Neural progenitor cell (in vitro differentiated cells): ENCODE measurements around the gene PPP6R3. TPM values are rescaled to one million over a fixed set of nuclear protein-coding genes. Genes with fewer than 3 reads are reported as not detected.
"Not testable (repeated sequence)": the region's sequence is repeated elsewhere in the genome, so short reads cannot be mapped to it uniquely, and the experiment has no call there.

ENCODE experiments used
- DNase-seq: peaks from one replicate; pipeline ENCODE4 v3.0.0-alpha.2; 2016; ENCODE audit warnings: low spot score
- H2AFZ ChIP-seq: fragments of 200-600 bp; sonication (generic); replicated peaks from 2 replicates; pipeline ENCODE4 v1.6.1; 2016; ENCODE audit warnings: antibody characterized with exemption
- H3F3A ChIP-seq: fragments of 200-600 bp; sonication (generic); 2 replicates; pipeline ENCODE4 v1.6.1; 2016; ENCODE audit warnings: antibody characterized with exemption, low read depth
- H3K27ac ChIP-seq: fragments of 200-600 bp; sonication (generic); 2 replicates; pipeline ENCODE4 v1.5.1; 2016; ENCODE audit warnings: mild to moderate bottlenecking
- H3K27me3 ChIP-seq: fragments of 200-600 bp; sonication (generic); 2 replicates; pipeline ENCODE4 v1.6.1; 2016; ENCODE audit warnings: mild to moderate bottlenecking, moderate library complexity
- H3K36me3 ChIP-seq: fragments of 200-600 bp; sonication (generic); 2 replicates; pipeline ENCODE4 v1.5.1; 2016
- H3K4me1 ChIP-seq: fragments of 200-600 bp; sonication (generic); 2 replicates; pipeline ENCODE4 v1.6.1; 2016; ENCODE audit warnings: mixed run types
- H3K4me2 ChIP-seq: fragments of 200-600 bp; sonication (generic); 2 replicates; pipeline ENCODE4 v1.6.1; 2016
- H3K4me3 ChIP-seq: fragments of 200-600 bp; sonication (generic); 2 replicates; pipeline ENCODE4 v1.5.1; 2016
- H3K79me2 ChIP-seq: fragments of 200-600 bp; sonication (generic); 2 replicates; pipeline ENCODE4 v1.6.1; 2016; ENCODE audit warnings: low read depth
- H3K9ac ChIP-seq: fragments of 200-600 bp; sonication (generic); 2 replicates; pipeline ENCODE4 v1.6.1; 2016
- H3K9me3 ChIP-seq: fragments of 200-600 bp; sonication (generic); 2 replicates; pipeline ENCODE4 v1.5.1; 2016; ENCODE audit warnings: low read depth
- H4K20me1 ChIP-seq: fragments of 200-600 bp; sonication (generic); 2 replicates; pipeline ENCODE4 v1.6.1; 2016; ENCODE audit warnings: low read depth
- H3K27ac Mint-ChIP-seq: 3 replicates; pipeline ENCODE4 v1.8.0; 2021; ENCODE audit warnings: mixed read lengths
- H3K27me3 Mint-ChIP-seq: 2 replicates; pipeline ENCODE4 v1.8.0; 2022; ENCODE audit warnings: low read depth, mild to moderate bottlenecking, inconsistent platforms, moderate library complexity, mixed read lengths; ENCODE audit not compliant: insufficient read depth
- H3K36me3 Mint-ChIP-seq: 3 replicates; pipeline ENCODE4 v1.8.0; 2021; ENCODE audit warnings: mixed read lengths
- H3K4me1 Mint-ChIP-seq: 3 replicates; pipeline ENCODE4 v1.8.0; 2021; ENCODE audit warnings: mixed read lengths
- H3K4me3 Mint-ChIP-seq: 3 replicates; pipeline ENCODE4 v1.8.0; 2021; ENCODE audit warnings: mild to moderate bottlenecking, moderate library complexity, mixed read lengths
- H3K9me3 Mint-ChIP-seq: 3 replicates; pipeline ENCODE4 v1.8.0; 2020; ENCODE audit warnings: mixed read lengths
- CTCF ChIP-seq: fragments of 200-600 bp; sonication (generic); IDR thresholded peaks from 2 replicates; pipeline ENCODE4 v1.5.1; 2017; ENCODE audit warnings: antibody characterized with exemption, mild to moderate bottlenecking
- EZH2 ChIP-seq: fragments of 200-600 bp; sonication (generic); IDR thresholded peaks from 2 replicates; pipeline ENCODE4 v1.6.1; 2017; ENCODE audit warnings: antibody characterized with exemption, mild to moderate bottlenecking, moderate library complexity
- EZH2phosphoT487 ChIP-seq: fragments of 200-600 bp; sonication (generic); IDR thresholded peaks from 2 replicates; pipeline ENCODE4 v1.6.1; 2017; ENCODE audit warnings: antibody characterized with exemption
- total RNA-seq: library from RNA; depleted of rRNA; stranded (reverse); fragments of >200 nt; gene quantifications from 2 replicates; pipeline ENCODE4 v1.2.3, GENCODE V29; 2015; ENCODE audit warnings: low replicate concordance

PPP6R3 gene
- total RNA-seq, 1 donor from 2014 or later = 197 TPM

- H3K27me3 Mint-ChIP-seq = peaks cover 2% of the 10 kb centered on the region
- Histone ChIP-seq H3K9ac (no peak overlapping the region), H3K4me3 (no peak overlapping the region), H3K79me2 (peaks cover 98% of the 10 kb centered on the region), H3K9me3 (no peaks in the 10 kb centered on the region), H3K27me3 (no peaks in the 10 kb centered on the region), H3K27ac (no peak overlapping the region), H3F3A (no peaks in the 10 kb centered on the region), H2AFZ (no peak overlapping the region), H4K20me1 (peaks cover 32% of the 10 kb centered on the region), H3K4me2 (no peak overlapping the region), H3K36me3 (no peaks in the 10 kb centered on the region), H3K4me1 (peaks cover 27% of the 10 kb centered on the region)
- peaks cover 69% of the 10 kb centered on the region for H3K36me3 Mint-ChIP-seq
- H3K27ac Mint-ChIP-seq = no peak overlapping the region
- DNase-seq = no peak
- H3K4me1 Mint-ChIP-seq = no peaks in the 10 kb centered on the region
- TF ChIP-seq EZH2phosphoT487 (no peak), EZH2 (no peak), CTCF (no peak)
- peaks cover 81% of the 10 kb centered on the region for H3K9me3 Mint-ChIP-seq
- H3K4me3 Mint-ChIP-seq = no peak overlapping the region
Observed at GRCh38 chr11:68472778-68473177, 12.2 kb downstream of the PPP6R3 start.

- peaks cover 2% of the 10 kb centered on the region for H3K27me3 Mint-ChIP-seq
- Histone ChIP-seq H4K20me1 (peaks cover 23% of the 10 kb centered on the region), H3K9me3 (no peaks in the 10 kb centered on the region), H3K9ac (no peak overlapping the region), H3K4me2 (no peak overlapping the region), H3K27ac (no peak overlapping the region), H3K4me1 (peaks cover 19% of the 10 kb centered on the region), H2AFZ (no peak overlapping the region), H3K4me3 (no peak overlapping the region), H3K27me3 (no peaks in the 10 kb centered on the region), H3K79me2 (peaks cover 98% of the 10 kb centered on the region), H3K36me3 (no peaks in the 10 kb centered on the region), H3F3A (no peaks in the 10 kb centered on the region)
- no peak overlapping the region for H3K4me3 Mint-ChIP-seq
- no peak for TF ChIP-seq CTCF
- TF ChIP-seq EZH2phosphoT487 = no peak
- no peak for TF ChIP-seq EZH2
- H3K9me3 Mint-ChIP-seq = peaks cover 77% of the 10 kb centered on the region
- peaks cover 65% of the 10 kb centered on the region for H3K36me3 Mint-ChIP-seq
- no peak overlapping the region for H3K27ac Mint-ChIP-seq
- H3K4me1 Mint-ChIP-seq = no peaks in the 10 kb centered on the region
- no peak for DNase-seq
Observed at GRCh38 chr11:68473693-68474092, 13.1 kb downstream of the PPP6R3 start.

GRCh38 chr11:68475626-68476025 lies 15.1 kb downstream of the PPP6R3 start:
- not testable (repeated sequence) for H3K27me3 Mint-ChIP-seq, H3K36me3 ChIP-seq, DNase-seq, H3K4me1 ChIP-seq, H3K27ac ChIP-seq, H3K4me1 Mint-ChIP-seq, H3K4me3 ChIP-seq, H3K27ac Mint-ChIP-seq, H3K9ac ChIP-seq, H3K27me3 ChIP-seq, H2AFZ ChIP-seq, H3K9me3 ChIP-seq, H3K4me3 Mint-ChIP-seq, H3K4me2 ChIP-seq, H3F3A ChIP-seq
- Mint-ChIP-seq H3K36me3 (peaks cover 66% of the 10 kb centered on the region), H3K9me3 (peaks cover 75% of the 10 kb centered on the region)
- peaks cover 98% of the 10 kb centered on the region for H3K79me2 ChIP-seq
- peaks cover 23% of the 10 kb centered on the region for H4K20me1 ChIP-seq

- Histone ChIP-seq H3K4me3 (no peak overlapping the region), H3F3A (peaks cover 13% of the 10 kb centered on the region), H3K9ac (no peak overlapping the region), H3K9me3 (no peaks in the 10 kb centered on the region), H3K27ac (no peak overlapping the region), H3K79me2 (peaks cover 98% of the 10 kb centered on the region), H3K4me2 (no peak overlapping the region), H2AFZ (no peak overlapping the region), H4K20me1 (peaks cover 57% of the 10 kb centered on the region), H3K4me1 (no peaks in the 10 kb centered on the region), H3K36me3 (no peaks in the 10 kb centered on the region), H3K27me3 (no peaks in the 10 kb centered on the region)
- no peak for DNase-seq
- TF ChIP-seq EZH2phosphoT487 = no peak
- no peak for TF ChIP-seq EZH2
- no peak for TF ChIP-seq CTCF
- H3K36me3 Mint-ChIP-seq = peaks cover 60% of the 10 kb centered on the region
- H3K27ac Mint-ChIP-seq = no peak overlapping the region
- no peaks in the 10 kb centered on the region for H3K4me1 Mint-ChIP-seq
- H3K4me3 Mint-ChIP-seq = no peak overlapping the region
- H3K9me3 Mint-ChIP-seq = peaks cover 75% of the 10 kb centered on the region
- H3K27me3 Mint-ChIP-seq = peaks cover 2% of the 10 kb centered on the region
Observed at GRCh38 chr11:68479390-68479789, 18.8 kb downstream of the PPP6R3 start.
